ENCODE data around the gene TARBP1. TPM values are rescaled to one million over a fixed set of nuclear protein-coding genes. Genes with fewer than 3 reads are reported as not detected.

TARBP1 gene
- total and polyA plus RNA-seq, 2 of the 8 experiments (the other 6 are each of a cell fraction or from before 2014, with no cell fraction given) = 21.9 to 32.3 TPM

- Histone ChIP-seq H3K36me3 (ENCODE audit: control insufficient read depth in 2 of 4, insufficient read depth in 4 of 4, low read length in 3 of 4) (no peaks in the 10 kb centered on the region), H4K91ac (replicated peaks; ENCODE audit: insufficient read length, low read length) (no peak overlapping the region), H3K14ac (ENCODE audit: insufficient read length) (no peak overlapping the region), H2AK5ac (ENCODE audit: low read depth, low read length) (no peak overlapping the region), H3K23me2 (ENCODE audit: low read depth, low read length) (no peaks in the 10 kb centered on the region), H3K4ac (replicated peaks; ENCODE audit: insufficient read length, low read depth, low read length) (no peak overlapping the region), H4K8ac (ENCODE audit: extremely low read depth, insufficient read depth, low read length) (no peak overlapping the region), H3K18ac (ENCODE audit: extremely low read depth, low read length) (no peak overlapping the region), H3K79me1 (ENCODE audit: low read depth, low read length) (no peaks in the 10 kb centered on the region), H3K27me3 (replicated peaks in 1 of 4; ENCODE audit: control insufficient read depth in 3 of 4, extremely low read depth in 1 of 4, insufficient read depth in 3 of 4, low read length in 3 of 4) (no peaks in the 10 kb centered on the region), H3K23ac (ENCODE audit: insufficient read length) (no peak overlapping the region), H3K4me2 (ENCODE audit: insufficient read depth in 1 of 2, low read depth in 2 of 2, low read length in 2 of 2) (no peak overlapping the region), H4K5ac (ENCODE audit: insufficient read length, low read depth, low read length) (no peak overlapping the region), H3K56ac (replicated peaks; ENCODE audit: insufficient read length, low read depth, low read length) (no peak overlapping the region), H2AFZ (ENCODE audit: low read length) (no peak overlapping the region), H2BK5ac (ENCODE audit: low read depth, low read length) (no peak overlapping the region), H3K9ac (replicated peaks in 1 of 4; ENCODE audit: extremely low read depth in 1 of 4, low read depth in 3 of 4, low read length in 3 of 4) (no peak overlapping the region), H3K27ac (ENCODE audit: low read depth, low read length) (no peak overlapping the region), H2BK15ac (ENCODE audit: low read length) (no peak overlapping the region), H3K4me1 (replicated peaks in 1 of 4; ENCODE audit: control insufficient read depth in 3 of 4, insufficient read depth in 4 of 4, low read length in 3 of 4) (peaks cover 2 to 12% (median 7%) of the 10 kb centered on the region in 4 experiments; a peak in 5 of 7 replicates), H3K79me2 (ENCODE audit: control insufficient read depth in 1 of 2, insufficient read depth in 2 of 2, low read length in 2 of 2) (no peaks in the 10 kb centered on the region), H2BK12ac (ENCODE audit: low read depth, low read length) (peak overlapping the region; percentile 86), H3K4me3 (ENCODE audit: extremely low read depth in 1 of 4, insufficient read depth in 2 of 4, low read depth in 3 of 4, low read length in 4 of 4) (no peak overlapping the region), H2BK20ac (ENCODE audit: low read length) (peak overlapping the region; percentile 18; the same call in 1 of the 2 replicates), H2BK120ac (replicated peaks; ENCODE audit: low read depth, low read length) (no peak overlapping the region), H4K20me1 (replicated peaks in 1 of 2; ENCODE audit: control insufficient read depth in 1 of 2, insufficient read depth in 2 of 2, low read length in 2 of 2) (no peaks in the 10 kb centered on the region), H3K9me3 (ENCODE audit: insufficient read depth in 2 of 2, low read depth in 1 of 2, low read length in 1 of 2) (no peaks in the 10 kb centered on the region)
- ChIA-PET CTCF (ENCODE audit: partially characterized antibody) (interaction anchor here (0.5 to 1.0 kb wide), 4 partner anchors 9 to 692 kb away, joined by 3 read pairs; no protein-coding TSS in a partner anchor), POLR2A (ENCODE audit: partially characterized antibody) (interaction anchor here (1.1 to 2.0 kb wide), 3 partner anchors 17 to 219 kb away, joined by 3 to 5 read pairs (median 3); no protein-coding TSS in a partner anchor)
- no peak for TF ChIP-seq RBBP5 (IDR thresholded peaks at IDR 0.05; ENCODE audit: borderline replicate concordance, low read depth, low read length)
- peak; percentile 67; the same call in 1 of the 2 replicates for TF ChIP-seq SRF (IDR thresholded peaks at IDR 0.05; ENCODE audit: low read depth, low read length)
- DNase-seq (ENCODE audit: low read depth in 1 of 2, low spot score in 2 of 2) = no peak
- no peak for FAIRE-seq
- 80% methylated on average over 3 of the region's 4 CpGs; no CpG with 5 or more reads in 1 of the 2 experiments for WGBS, 2 experiments (ENCODE audit: extremely low coverage in 1 of 2, insufficient coverage in 1 of 2, insufficient read length in 1 of 2, insufficient replicate concordance in 2 of 2, low coverage in 1 of 2, low lambda C conversion rate in 2 of 2, missing lambda C conversion rate in 1 of 2)
Observed at GRCh38 chr1:234504969-234505768, 26.2 kb upstream of the TARBP1 start.
